ENCODE measurements around the gene TSR1.
"Not testable (repeated sequence)": the region's sequence is repeated elsewhere in the genome, so short reads cannot be mapped to it uniquely, and the experiment has no call there.

The TSR1 gene

DNA sequence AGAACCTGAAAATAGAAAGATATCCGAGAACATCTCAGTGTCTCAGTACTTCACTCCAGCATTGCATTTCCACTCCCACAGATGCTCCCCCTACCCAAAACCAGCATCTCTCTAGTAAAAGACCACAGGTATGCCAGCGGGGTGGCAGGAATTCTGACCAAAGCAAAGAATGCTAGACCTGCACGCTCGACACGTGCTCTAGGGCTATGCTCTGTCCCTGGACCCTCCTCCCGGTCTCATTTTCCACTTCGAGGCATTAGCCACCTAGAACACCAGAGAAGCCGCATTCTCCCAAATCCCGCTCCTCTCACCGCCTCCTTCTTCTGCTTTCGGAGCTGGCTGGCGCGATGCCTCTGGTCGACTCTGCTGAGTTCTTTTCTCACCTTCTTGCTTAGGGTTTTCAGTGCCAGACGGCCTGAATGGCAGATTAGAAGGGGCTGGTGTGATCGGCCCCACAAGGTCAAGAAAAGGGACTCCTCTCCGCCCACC lies 487 bp downstream of the TSR1 start:
- no peak for DNase-seq

DNA sequence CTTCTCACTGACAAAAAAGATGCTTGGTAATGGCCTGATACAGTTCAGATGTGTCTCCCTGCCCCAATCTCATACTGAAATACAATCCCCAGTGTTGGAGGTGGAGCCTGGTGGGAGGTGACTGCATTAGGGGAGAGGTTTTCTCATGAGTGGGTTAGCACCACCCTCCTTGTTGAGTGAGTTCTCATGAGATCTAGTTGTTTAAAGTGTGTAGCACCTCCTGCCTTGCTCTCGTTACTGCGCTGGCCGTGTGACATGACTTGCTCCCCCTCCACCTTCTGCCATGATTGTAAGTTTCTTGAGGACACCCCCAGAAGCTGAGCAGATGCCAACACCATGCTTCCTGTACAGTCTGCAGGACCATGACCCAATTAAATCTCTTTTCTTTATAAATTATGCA lies 5.0 kb downstream of the TSR1 start:
- DNase-seq: no peak

DNA sequence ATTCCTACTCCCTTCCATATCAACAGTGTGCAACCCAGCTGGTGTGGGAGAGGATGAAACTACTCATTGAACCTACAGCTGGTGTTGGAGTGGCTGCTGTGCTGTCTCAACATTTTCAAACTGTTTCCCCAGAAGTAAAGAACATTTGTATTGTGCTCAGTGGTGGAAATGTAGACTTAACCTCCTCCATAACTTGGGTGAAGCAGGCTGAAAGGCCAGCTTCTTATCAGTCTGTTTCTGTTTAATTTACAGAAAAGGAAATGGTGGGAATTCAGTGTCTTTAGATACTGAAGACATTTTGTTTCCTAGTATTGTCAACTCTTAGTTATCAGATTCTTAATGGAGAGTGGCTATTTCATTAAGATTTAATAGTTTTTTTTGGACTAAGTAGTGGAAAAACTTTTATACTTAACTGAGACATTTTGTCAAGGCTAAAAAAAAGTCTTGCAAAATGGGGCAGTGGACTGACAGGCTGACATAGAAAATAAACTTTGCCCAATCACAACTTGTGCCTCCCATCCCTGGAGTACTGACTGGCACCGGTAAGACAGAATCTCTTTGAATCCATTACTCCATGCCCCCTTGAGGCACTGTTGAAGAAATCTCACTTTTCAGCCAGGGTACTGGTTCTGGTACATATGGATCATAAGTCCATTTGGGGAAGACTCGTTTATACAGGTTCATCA lies 12.5 kb downstream of the TSR1 start:
- DNase-seq: no peak

DNA sequence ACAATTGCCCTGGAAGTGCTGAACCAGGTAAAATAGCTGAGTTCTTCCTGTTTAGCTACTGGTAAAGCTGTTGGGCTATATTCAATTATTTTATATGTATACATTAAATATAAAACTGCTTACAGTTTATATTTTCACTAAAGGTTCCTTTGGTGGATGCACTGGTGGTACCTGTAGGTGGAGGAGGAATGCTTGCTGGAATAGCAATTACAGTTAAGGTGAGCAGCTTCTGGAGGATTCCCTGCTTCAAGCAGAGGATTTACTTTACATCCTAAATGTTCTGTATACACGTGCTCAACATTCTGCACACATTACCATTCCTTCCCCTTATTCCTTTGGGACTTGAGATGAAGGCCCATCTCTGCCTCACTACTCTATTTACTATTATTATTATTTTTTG lies 14.9 kb downstream of the TSR1 start:
- DNase-seq: no peak

DNA sequence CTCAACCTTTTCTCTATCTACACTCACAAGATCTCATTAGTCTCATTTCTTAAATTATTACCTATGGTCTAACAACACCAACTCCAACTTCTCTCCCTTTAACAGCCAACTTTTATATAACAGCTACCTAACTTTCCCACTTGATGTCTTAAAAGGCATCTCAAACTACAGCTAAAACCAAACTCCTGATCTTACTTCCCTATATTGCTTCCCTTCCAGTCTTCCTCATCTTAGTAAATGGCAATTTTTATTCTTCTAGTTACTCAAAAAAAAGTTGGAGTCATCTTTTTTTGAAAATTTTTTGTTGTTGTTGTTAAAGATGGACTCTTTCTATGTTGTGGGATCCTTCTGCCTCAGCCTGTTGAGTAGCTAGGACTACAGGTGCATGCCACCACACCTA lies 17.2 kb downstream of the TSR1 start:
- DNase-seq: no peak

DNA sequence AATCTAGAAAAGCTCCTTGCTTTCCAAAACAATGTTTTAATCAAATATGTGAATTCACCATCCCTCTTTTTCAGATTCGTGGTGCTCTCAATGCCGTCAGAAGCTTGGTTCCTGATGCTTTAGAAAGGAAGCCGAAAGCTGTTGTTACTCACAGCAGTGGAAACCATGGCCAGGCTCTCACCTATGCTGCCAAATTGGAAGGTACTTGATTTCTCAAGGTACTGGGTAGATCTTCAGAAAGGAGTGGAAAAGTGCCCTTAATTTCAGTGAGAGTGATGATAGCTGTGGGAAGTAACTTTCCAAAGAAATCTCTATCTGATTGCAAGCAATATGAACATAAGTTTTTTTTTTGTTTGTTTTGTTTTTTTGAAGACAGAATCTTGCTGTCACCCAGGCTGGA lies 18.5 kb downstream of the TSR1 start:
- no peak for DNase-seq

DNA sequence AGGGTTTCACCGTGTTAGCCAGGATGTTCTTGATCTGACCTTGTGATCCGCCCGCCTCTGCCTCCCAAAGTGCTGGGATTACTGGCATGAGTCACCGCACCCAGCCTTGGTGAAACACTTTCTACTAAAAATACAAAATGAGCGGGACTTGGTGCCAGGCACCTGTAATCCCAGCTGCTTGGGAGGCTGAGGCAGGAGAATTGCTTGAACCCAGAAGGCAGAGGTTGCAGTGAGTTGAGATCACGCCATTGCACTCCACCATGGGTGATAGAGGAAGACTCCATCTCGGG lies 19.4 kb downstream of the TSR1 start:
- DNase-seq: not testable (repeated sequence)

DNA sequence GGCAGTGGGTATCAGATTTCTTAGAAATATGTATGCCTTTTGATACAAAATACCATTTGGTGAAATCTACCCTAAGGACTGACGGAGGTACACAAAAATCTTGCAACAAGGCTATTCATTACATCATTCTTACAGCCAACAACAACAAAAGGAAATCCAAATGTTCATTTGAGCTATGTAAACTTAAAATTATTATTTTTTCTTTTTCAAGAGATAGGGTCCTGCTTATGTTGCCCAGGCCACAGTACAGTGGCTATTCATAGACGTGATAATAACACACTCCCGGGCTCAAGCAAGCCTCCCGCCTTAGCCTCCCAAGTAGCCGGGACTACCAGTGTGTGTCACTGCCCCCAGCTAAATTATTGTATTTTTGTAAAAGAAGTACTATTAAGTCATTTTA lies 23.5 kb downstream of the TSR1 start:
- DNase-seq: no peak

DNA sequence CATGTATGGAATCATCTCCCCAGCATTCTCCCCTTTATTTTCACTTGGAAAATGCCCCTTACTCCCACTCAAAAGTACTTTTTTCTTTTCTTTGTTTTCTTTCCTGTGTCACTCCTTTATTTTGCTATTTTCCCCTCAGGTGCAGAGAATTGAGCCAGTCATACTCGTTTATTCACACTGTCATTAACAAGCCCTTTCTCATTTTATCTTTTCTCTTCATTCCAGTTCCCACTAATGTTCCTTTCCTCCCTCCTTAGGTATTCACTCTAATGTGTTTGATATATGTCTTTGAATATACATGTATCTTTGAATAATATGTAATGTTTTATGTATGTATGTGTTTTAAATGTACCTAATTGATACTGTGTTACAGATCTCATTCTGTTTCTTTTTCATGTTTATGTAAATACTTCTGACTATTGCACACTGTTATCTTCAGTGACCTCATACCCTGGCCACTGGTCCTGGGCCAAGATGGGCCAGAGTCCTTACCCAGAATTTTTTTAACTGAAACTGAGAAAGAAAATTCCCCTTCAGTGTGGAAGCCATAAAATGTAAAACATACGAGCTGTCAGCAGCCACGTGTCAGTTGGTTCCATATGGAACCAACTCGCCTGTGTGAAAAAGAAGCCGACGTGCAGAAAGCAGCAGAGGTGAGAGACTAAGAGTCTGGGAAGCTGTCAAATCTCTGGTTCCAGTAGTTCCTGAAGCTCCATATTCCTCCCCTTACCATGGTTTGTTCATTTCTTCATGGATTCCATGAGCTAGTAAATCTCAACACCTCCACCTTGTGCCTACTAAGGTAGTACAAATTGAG lies 26.7 kb downstream of the TSR1 start:
- DNase-seq: no peak

DNA sequence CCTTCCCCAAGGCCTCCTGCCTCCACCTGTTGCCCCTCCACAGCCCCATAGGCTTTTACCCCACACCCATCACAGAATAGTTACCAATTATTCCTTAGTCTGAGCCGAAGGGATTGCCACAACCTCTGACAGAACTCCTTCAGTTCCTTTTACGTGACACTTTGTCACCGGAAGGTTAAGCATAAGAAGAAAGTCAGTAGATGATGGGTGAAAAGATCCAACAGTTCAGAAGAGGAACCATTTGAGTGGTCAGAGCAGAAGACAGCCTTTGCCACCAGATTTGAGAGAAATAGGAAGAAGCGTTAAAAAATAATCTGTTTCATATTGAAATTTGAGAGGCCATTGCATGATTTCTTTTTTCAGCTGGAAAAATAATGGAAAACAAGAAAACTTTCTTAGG lies 31.3 kb downstream of the TSR1 start:
- no peak for DNase-seq

DNA sequence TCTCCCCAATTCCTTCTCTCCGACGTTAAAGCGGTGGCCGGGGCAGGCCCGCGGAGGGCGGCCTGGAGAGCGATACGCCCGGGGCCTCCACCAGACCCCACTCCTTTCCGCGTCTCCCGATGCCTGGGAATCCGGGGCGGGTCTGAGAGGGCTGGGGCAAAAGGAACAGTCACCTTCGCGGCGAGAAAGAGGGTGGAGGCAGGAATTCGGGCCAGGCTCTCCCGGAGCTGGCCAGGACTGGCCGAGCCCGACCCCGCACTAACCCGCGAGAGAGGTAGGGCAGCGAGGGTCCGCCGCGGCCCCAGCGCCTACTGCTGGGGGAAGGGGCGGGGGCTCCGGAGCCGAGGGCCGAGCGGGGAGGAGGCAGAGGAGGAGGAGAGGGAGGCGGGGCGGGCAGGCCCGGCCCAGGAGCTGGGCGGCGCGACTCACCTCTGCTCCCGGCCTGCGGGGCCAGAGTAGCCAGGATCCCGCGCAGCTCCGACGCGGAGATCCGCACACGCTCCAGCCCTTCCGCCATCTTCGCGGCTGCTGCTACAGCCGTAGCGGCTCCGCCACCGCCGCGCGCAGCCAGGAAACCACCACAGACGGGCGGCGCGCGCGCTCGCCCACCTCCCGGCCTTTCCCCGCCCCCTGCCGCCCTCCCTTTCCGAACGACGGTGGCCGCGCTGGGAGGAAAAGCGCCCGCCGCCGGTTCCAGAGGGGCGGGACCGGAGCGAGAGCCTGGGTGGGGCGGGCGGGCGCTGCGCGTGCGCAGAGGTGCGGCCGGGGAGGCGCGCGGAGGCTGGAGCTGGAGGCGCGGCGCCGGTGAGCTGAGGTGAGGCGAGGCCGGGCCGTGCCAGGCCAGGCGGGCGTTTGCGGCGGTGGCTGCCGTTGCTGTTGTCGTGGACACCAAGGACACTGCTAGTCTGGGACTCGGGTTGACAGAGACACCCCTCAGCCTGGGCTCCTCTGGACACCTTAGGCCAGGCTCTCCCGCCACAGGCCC lies 32.8 kb downstream of the TSR1 start, which contains the start of the genes SMG6 and SRR:
Gene SMG6, minus strand, starts transcription at position 582 of the 985 bp plus-strand sequence. Its CDS starts 65 bp downstream, at position 517.
Gene SRR, plus strand, starts transcription at position 747 of the 985 bp plus-strand sequence. CDS start 11,611 bp downstream, outside the sequence.
- DNase-seq: peak; percentile 68

DNA sequence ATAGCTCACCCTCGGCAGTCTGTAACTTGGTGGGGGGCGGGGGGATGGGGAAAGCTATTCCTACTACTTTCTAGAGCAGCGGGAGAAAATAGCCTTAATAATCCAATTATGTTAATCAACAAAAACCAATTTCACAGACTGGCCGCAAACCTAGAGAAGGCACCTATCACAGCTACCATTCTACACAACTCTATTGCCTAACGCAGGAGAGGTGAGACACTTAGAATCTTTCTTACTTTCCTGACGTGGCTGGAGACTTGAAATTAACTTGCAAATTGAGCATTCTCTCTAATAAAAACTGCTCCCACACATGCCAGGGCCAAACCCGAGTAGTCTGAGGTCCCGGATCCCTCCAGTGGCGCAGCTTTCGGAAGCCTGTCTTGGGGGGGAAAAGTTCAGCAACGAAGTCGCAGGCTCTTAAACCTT lies 33.5 kb downstream of the TSR1 start:
- DNase-seq: no peak

DNA sequence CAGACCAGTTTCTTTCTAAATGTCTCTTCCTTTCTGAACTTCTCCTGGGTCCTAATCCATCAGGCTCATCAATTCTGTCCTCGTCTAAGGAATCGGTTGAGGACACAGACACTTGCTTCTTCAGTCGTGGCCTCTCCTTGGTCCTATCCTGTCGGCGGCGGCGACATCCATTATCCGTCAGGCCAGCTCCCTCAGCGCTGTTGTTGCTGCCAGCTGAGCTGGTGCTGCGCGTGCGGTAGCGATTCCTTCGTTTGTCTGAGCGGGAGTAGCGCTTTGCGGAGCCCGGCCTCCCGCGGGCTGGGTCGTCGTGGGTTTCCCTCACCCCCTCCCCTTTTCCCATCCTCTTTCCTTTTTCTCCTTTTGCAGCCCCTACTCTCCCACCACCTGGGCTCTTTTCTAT lies 36.5 kb downstream of the TSR1 start:
- no peak for DNase-seq

DNA sequence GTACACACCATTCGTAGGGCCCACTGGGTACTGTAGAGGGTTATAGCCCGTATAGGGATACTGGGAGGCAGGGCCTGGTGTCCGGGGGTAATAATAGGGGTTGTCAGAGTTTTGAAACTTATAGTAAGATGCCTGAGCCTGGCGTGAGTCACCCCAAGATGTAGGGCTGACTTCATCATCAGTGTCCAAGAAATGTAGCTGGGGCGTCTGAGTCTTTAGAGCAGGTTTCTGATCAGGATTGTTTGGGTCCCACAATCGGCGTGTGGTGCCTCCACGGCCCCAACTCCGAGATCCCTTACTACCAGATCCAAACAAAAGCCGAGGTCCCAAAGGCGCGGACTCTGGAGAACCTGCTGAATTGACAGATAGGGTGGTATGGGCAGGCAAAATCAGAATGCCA lies 37.1 kb downstream of the TSR1 start:
- DNase-seq: no peak

DNA sequence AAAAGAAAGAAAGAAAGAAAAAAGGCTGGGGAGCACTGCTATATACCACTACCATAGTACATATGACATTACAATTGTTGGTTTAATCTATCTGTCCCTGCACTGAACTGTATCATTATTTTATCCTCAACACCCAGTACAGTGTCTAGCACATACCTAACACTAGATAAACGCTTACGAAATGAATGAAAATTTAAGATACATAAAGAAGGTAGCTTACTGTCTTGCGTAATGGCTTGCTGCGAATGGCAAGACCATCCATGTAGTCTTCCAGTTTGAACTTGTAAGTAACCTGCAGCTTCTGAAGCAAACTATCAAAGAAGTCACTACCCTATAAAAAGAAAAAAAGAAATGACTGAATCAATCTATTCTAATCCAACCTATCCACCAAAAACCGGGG lies 39.2 kb downstream of the TSR1 start:
- DNase-seq: no peak

DNA sequence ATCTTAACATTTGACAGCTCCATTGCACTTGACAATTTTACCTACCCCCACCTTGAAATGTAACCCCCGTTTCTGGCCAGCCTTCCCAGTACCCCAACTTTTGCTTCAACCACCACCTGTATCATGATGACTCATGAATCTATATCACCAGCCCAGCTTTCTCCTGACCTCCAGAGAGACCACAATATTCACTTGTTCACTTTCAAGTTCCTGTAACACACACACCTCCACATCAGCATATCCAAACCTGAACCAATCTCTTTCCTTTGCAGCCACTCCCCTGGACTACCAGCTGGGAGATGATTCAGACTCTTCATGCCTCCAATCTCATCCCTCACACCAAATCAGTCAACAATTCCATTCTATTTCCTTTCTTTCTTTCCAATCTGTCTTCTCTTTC lies 40.7 kb downstream of the TSR1 start:
- no peak for DNase-seq

DNA sequence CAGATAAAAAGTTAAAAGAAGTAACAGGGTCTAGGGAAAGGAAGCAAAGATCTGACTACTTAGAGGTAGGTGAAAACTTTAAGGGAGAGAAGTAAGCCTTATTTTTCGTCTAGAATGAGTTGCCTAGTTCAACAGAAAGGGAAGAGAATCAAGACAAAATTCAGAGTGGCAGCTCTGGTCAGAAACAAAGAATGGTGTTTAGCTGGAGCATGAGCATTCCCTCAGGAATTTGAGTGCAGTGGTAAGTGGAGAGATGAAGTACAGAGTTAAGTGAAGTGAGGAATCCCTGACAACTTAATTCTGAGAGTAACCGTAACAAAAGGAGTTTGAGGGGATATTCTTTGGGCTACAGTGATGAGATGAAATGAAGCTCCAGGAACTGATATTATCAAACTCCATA lies 44.2 kb downstream of the TSR1 start:
- DNase-seq: no peak

DNA sequence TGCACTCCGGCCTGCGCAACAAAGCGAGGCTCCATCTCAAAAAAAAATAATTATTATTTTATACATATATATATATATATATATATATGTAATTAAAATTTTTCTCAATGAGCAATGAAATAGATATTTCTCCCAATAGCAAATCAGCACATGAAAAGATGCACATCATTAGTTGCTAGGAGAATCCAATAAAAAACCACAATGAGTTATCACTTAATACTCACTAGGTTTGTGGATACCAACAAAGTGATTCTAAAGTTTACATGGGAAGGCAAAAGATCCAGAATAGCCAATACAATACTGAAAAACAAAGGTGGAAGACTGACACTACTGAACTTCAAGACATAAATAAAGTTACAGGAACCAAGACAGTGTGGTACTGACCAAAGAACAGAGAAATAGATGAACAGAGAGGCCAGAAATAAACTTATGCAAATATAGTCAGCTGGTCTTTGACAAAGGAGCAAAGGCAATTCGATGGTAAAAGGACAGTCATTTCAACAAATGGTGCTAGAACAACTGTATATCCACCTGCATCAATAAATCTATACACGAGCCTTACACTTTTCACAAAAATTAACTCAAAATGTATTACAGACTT lies 46.3 kb downstream of the TSR1 start:
- no peak for DNase-seq

DNA sequence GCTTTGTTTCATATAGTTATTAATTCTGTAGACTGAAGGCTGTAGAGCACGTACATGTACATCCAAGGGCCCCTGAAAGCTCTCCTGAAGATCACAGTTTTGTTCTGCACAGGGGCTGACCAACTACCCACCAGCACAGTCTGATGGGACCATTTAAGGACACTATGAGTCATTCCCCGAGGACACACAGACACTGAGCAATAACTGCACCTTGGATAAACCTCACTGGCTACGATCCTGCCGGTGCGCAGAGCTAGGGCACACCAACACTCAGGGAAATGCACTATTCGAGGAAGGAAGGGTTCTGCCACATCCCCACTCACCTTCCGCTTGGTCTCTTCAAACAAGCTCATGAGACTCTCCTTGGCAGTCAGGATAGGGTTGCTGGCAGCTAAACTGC lies 53.0 kb downstream of the TSR1 start:
- DNase-seq: no peak

DNA sequence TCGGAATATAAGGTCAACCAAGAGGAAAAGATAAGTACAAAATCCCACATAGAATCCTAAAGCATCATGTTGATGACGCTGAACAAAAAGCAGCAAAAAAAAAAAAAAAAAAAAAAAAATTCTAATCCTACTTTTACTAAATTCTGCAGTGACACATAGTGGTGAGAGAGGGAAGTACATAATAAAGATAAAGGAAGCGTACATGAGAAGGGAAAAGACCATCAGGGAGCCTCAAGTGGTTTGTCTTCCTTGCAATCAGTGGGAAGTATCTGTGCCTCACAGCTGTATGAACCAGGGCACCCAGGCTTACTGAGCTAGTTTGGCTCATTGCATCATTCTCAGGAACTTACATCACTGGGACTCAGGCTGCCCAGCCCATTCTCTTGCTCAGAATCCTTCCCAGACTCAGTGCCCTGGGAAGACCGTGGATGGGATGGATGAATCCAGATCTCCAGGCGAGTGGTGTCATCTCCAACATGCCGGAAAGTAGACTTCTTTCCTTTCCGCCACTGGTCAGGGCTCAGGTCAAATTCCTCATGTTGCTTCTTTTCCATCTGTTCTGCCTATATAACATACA lies 53.9 kb downstream of the TSR1 start:
- DNase-seq: peak; percentile 12

DNA sequence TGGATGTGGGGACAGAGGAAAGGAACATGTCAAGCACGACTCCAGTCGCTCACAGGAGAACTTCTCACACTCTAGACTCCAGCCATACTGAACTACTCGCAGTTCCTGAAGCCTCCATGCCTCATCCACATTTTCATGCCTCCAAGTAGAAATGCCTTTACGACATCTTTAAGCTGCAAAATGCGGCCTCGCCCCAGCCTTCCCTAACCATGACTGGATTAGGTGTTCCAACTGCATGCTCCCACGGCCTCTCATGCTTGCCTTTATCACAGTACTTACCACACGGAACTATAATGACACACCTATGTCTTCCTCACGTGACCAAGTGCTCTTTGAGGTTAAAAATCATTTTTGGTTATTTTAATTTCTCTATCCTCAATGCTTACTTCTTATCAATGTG lies 56.5 kb downstream of the TSR1 start:
- no peak for DNase-seq

DNA sequence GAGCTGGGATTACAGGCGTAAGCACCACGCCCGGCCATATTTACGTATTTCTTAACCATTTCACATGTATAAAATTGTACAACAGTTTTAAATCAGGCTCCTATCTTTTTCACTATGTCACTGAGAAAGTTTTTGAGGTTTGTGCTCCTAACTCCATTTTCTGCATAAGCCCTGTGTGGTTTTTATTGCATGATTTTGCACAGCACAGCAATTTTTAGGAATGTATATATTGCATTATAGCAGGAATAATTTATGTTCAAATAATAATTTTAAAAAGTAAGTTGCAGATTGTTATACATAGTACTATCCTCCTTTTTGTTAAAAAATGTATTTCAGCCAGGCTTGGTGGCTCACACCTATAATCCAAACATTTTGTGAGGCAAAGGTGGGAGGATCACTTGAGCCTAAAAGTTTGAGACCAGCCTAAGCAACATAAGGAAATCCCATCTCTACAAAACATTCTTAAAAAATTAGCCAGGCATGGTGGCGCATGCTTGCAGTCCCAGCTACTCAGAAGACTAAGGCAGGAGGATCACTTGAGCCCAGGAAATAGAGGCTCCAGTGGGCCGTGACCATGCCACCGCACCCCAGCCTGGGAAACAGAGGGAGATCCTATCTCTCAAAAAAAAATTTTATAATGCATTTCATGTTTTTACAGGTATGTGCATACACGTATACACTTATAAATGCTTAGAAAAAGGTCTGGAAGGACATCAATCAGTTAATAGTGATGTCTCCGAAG lies 58.7 kb downstream of the TSR1 start:
- DNase-seq: no peak

All from NCI-H1105 (cell line).